ENCODE results near the gene ARL4C. TPM values are rescaled to one million over a fixed set of nuclear protein-coding genes. Genes with fewer than 3 reads are reported as not detected.

The ARL4C gene
- total and polyA plus RNA-seq, 2 of the 8 experiments (the other 6 are each of a cell fraction or from before 2014, with no cell fraction given): 7.0 to 16.9 TPM

- TF ChIP-seq CHD1 (IDR thresholded peaks at IDR 0.05; ENCODE audit: low read depth, low read length) (no peak), SP1 (IDR thresholded peaks at IDR 0.05; ENCODE audit: low read depth, low read length) (no peak), JUND (IDR thresholded peaks at IDR 0.05; ENCODE audit: low read length) (no peak), TBP (IDR thresholded peaks at IDR 0.05; ENCODE audit: low read depth, low read length) (no peak), GABPA (IDR thresholded peaks at IDR 0.05; ENCODE audit: borderline replicate concordance, insufficient read depth, low read length) (no peak), EZH2 (IDR thresholded peaks at IDR 0.05; ENCODE audit: low read depth, low read length, severe bottlenecking) (no peak), SAP30 (IDR thresholded peaks at IDR 0.05; ENCODE audit: insufficient read depth, insufficient replicate concordance, low read length) (no peak)
Measured at GRCh38 chr2:234514873-234515638, 18.2 kb upstream of the ARL4C start (continued).
